A549 (cell line): ENCODE results near the gene COX19.

Experiments used
- EHMT2 ChIP-seq: fragments of 200-600 bp; sonication (generic); IDR thresholded peaks from 2 replicates; pipeline ENCODE4 v1.6.1; 2016; ENCODE audit warnings: antibody characterized with exemption, low read depth, mild to moderate bottlenecking, moderate library complexity
- JUNB ChIP-seq: fragments of >200 bp; sonication (Bioruptor Twin); formaldehyde crosslinking; IDR thresholded peaks from 2 replicates; pipeline ENCODE4 v1.6.1; 2016
- NR3C1 ChIP-seq: fragments of >200 bp; sonication (Bioruptor Twin); formaldehyde crosslinking; IDR thresholded peaks from 3 replicates; pipeline ENCODE4 v1.6.1; 2017
- TF ChIP-seq, protein P1 (sequence below): fragments of >200 bp; sonication (Bioruptor Twin); formaldehyde crosslinking; IDR thresholded peaks from 3 replicates; pipeline ENCODE4 v1.5.1; 2016

DNA sequence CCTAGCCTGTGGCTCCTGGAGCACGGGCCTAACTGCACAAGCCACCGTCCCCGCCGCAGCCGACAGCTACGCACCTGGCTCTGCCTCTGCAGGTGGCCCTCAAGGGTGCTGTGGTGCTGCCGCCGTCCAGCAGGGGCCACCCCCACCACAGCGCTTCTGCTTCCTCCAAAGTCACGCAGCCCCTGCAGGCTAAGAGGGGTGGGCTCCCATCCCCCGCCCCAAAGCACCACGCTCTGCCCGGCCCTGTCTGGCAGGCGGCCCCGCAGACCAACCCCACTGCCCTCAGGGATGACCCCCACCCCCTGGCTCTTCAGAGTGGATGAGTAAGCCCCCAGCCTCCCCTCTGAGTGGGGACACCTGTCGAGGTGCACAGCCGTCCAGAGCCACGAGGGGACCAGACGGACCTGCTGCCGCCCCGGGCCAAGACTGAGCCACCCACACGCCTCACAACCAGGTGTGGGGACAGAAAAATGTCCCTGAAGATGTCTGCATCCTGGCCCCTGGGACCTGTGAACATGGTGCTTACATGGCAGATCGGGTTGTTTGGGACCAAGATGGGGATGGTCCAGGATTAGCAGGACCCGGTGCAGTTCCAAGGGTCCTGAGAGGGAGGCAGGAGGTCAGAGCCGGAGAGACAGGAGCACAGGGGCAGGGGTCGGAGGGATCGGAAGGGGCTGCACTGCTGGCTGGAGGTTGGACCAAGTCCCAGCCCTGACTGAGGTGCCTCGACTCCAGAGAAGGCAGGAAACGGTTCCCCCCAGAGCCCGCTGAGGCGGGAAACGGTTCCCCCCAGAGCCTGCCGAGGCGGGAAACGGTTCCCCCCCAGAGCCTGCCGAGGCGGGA, 11.9 kb downstream of the COX19 start:
- TF ChIP-seq, protein P1, sequence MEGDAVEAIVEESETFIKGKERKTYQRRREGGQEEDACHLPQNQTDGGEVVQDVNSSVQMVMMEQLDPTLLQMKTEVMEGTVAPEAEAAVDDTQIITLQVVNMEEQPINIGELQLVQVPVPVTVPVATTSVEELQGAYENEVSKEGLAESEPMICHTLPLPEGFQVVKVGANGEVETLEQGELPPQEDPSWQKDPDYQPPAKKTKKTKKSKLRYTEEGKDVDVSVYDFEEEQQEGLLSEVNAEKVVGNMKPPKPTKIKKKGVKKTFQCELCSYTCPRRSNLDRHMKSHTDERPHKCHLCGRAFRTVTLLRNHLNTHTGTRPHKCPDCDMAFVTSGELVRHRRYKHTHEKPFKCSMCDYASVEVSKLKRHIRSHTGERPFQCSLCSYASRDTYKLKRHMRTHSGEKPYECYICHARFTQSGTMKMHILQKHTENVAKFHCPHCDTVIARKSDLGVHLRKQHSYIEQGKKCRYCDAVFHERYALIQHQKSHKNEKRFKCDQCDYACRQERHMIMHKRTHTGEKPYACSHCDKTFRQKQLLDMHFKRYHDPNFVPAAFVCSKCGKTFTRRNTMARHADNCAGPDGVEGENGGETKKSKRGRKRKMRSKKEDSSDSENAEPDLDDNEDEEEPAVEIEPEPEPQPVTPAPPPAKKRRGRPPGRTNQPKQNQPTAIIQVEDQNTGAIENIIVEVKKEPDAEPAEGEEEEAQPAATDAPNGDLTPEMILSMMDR = no peak
- TF ChIP-seq JUNB (no peak), EHMT2 (no peak), NR3C1 (no peak)
